Vagina (tissue), 2 donors: ENCODE data around the gene GPR161.

Source experiments
- POLR2A ChIP-seq, 2 donors: fragments of 450-650 bp; IDR thresholded peaks; one replicate each; pipeline ENCODE4 v1.6.1; 2017; ENCODE audit warnings: antibody characterized with exemption in 2 of 2, mild to moderate bottlenecking in 2 of 2, moderate library complexity in 2 of 2
- POLR2AphosphoS5 ChIP-seq, 2 donors: sonication (generic); formaldehyde crosslinking; IDR thresholded peaks; one replicate each; pipeline ENCODE4 v1.9.0; 2017; ENCODE audit warnings: antibody characterized with exemption in 2 of 2, mild to moderate bottlenecking in 2 of 2, low read depth in 1 of 2; ENCODE audit not compliant: insufficient read depth in 1 of 2
- TF ChIP-seq, protein P1 (sequence below), 3 experiments: fragments of 450-650 bp in 2 of 3; fragments of 200-600 bp in 1 of 3; sonication (generic) in 1 of 3; IDR thresholded peaks; one replicate each; pipeline ENCODE4 v1.5.1; 2017 to 2019; ENCODE audit warnings: antibody characterized with exemption in 3 of 3, mild to moderate bottlenecking in 2 of 3, moderate library complexity in 2 of 3

DNA sequence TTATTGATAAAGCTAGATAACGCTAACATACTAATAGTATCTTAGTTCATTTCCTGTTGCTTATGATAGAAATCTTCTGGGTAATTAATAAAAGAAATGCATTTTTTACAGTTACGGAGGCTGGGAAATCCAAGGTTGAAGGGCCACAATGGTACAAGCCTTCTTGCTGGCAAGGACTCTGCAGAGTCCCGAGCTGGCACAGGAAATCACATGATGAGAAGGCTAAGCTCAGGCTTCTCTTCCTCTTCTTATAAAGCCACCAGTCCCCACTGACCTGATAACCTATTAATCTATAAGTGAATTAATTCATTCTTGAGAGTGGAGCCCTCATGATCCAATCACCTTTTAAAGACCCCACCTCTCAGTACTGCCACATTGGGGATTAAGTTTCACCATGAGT, 82.6 kb downstream of the GPR161 start:
- TF ChIP-seq, protein P1, sequence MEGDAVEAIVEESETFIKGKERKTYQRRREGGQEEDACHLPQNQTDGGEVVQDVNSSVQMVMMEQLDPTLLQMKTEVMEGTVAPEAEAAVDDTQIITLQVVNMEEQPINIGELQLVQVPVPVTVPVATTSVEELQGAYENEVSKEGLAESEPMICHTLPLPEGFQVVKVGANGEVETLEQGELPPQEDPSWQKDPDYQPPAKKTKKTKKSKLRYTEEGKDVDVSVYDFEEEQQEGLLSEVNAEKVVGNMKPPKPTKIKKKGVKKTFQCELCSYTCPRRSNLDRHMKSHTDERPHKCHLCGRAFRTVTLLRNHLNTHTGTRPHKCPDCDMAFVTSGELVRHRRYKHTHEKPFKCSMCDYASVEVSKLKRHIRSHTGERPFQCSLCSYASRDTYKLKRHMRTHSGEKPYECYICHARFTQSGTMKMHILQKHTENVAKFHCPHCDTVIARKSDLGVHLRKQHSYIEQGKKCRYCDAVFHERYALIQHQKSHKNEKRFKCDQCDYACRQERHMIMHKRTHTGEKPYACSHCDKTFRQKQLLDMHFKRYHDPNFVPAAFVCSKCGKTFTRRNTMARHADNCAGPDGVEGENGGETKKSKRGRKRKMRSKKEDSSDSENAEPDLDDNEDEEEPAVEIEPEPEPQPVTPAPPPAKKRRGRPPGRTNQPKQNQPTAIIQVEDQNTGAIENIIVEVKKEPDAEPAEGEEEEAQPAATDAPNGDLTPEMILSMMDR (IDR thresholded peaks at IDR 0.05), result no peak
- TF ChIP-seq POLR2AphosphoS5 (IDR thresholded peaks at IDR 0.05; ENCODE audit: insufficient read depth in 1 of 2, low read depth in 1 of 2) (no peak), POLR2A (IDR thresholded peaks at IDR 0.05) (no peak)
